ENCODE results near the gene SUGP2. TPM values are rescaled to one million over a fixed set of nuclear protein-coding genes. Genes with fewer than 3 reads are reported as not detected.
A peak's percentile ranks its signal among the peaks of the same experiment; 100 is the strongest.

SUGP2 gene
- polyA plus RNA-seq, 3 donors = 7.6 to 143 (median 8.2) TPM

- Histone ChIP-seq H3K27me3 (ENCODE audit: control insufficient read depth in 2 of 2, insufficient read depth in 2 of 2, low read length in 2 of 2) (no peaks in the 10 kb centered on the region), H3K9ac (ENCODE audit: insufficient read depth, low read length, poor library complexity, severe bottlenecking) (no peak overlapping the region), H3K4me2 (replicated peaks; ENCODE audit: extremely low read depth, low read length, poor library complexity, severe bottlenecking) (no peak overlapping the region), H3K36me3 (replicated peaks in 1 of 2; ENCODE audit: control insufficient read depth in 1 of 2, insufficient read depth in 2 of 2, low read length in 2 of 2) (peaks cover 48 to 59% of the 10 kb centered on the region in 2 donors), H2AFZ (ENCODE audit: insufficient read depth, low read depth, low read length, poor library complexity, severe bottlenecking) (no peak overlapping the region), H3K9me3 (replicated peaks in 1 of 2; ENCODE audit: control insufficient read depth in 1 of 2, insufficient read depth in 1 of 2, low read length in 2 of 2) (no peaks in the 10 kb centered on the region), H4K20me1 (ENCODE audit: insufficient read depth, low read length) (no peaks in the 10 kb centered on the region), H3K4me1 (ENCODE audit: control insufficient read depth in 1 of 2, insufficient read depth in 2 of 2, low read length in 2 of 2) (peaks cover 7 to 13% of the 10 kb centered on the region in 2 donors), H3K4me3 (replicated peaks in 1 of 3; ENCODE audit: low read depth in 2 of 3, low read length in 3 of 3) (no peak overlapping the region), H3K27ac (ENCODE audit: low read depth in 1 of 2, low read length in 2 of 2) (no peak overlapping the region), H3K79me2 (ENCODE audit: insufficient read depth, low read length) (no peaks in the 10 kb centered on the region)
- TF ChIP-seq, protein P1, sequence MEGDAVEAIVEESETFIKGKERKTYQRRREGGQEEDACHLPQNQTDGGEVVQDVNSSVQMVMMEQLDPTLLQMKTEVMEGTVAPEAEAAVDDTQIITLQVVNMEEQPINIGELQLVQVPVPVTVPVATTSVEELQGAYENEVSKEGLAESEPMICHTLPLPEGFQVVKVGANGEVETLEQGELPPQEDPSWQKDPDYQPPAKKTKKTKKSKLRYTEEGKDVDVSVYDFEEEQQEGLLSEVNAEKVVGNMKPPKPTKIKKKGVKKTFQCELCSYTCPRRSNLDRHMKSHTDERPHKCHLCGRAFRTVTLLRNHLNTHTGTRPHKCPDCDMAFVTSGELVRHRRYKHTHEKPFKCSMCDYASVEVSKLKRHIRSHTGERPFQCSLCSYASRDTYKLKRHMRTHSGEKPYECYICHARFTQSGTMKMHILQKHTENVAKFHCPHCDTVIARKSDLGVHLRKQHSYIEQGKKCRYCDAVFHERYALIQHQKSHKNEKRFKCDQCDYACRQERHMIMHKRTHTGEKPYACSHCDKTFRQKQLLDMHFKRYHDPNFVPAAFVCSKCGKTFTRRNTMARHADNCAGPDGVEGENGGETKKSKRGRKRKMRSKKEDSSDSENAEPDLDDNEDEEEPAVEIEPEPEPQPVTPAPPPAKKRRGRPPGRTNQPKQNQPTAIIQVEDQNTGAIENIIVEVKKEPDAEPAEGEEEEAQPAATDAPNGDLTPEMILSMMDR (IDR thresholded peaks at IDR 0.05) = no peak
- H3K27ac Mint-ChIP-seq = peak overlapping the region in 1 of 7 donors; percentile 37
- no peak for DNase-seq
- peaks cover 12% of the 10 kb centered on the region for H3K4me1 Mint-ChIP-seq
- intact Hi-C loops (cut with micrococcal nuclease) = no loop called here
- WGBS (ENCODE audit: insufficient coverage) = 92% methylated on average over 13 of the region's 17 CpGs
- no peak overlapping the region for H3K4me3 Mint-ChIP-seq
- peaks cover 0 to 5% (median 0%) of the 10 kb centered on the region in 7 donors for H3K9me3 Mint-ChIP-seq
- peaks cover 47 to 67% of the 10 kb centered on the region in 2 donors for H3K36me3 Mint-ChIP-seq
- H3K27me3 Mint-ChIP-seq (ENCODE audit: low read depth in 3 of 3) = no peaks in the 10 kb centered on the region
Measured at GRCh38 chr19:19059018-19059836, 25.9 kb upstream of the SUGP2 start.

GRCh38 chr19:19057720-19058119 is 24.4 kb upstream of the SUGP2 start:
- Mint-ChIP-seq H3K27me3 (ENCODE audit: low read depth in 3 of 3) (peaks cover 0 to 2% (median 0%) of the 10 kb centered on the region in 3 donors), H3K4me1 (peaks cover 3% of the 10 kb centered on the region), H3K4me3 (no peak overlapping the region), H3K9me3 (peaks cover 0 to 5% (median 0%) of the 10 kb centered on the region in 7 donors), H3K36me3 (peaks cover 51 to 79% of the 10 kb centered on the region in 2 donors), H3K27ac (peak overlapping the region in 1 of 7 donors; percentile 15)
- H3K27me3 ChIP-seq (ENCODE audit: control insufficient read depth in 2 of 2, insufficient read depth in 2 of 2, low read length in 2 of 2) = no peaks in the 10 kb centered on the region
- no peak overlapping the region for H3K27ac ChIP-seq (ENCODE audit: low read depth in 1 of 2, low read length in 2 of 2)
- no peak overlapping the region for H3K4me2 ChIP-seq (replicated peaks; ENCODE audit: extremely low read depth, low read length, poor library complexity, severe bottlenecking)
- H4K20me1 ChIP-seq (ENCODE audit: insufficient read depth, low read length) = no peaks in the 10 kb centered on the region
- TF ChIP-seq, protein P1 (IDR thresholded peaks at IDR 0.05) = no peak
- no peak overlapping the region for H3K4me3 ChIP-seq (replicated peaks in 1 of 3; ENCODE audit: low read depth in 2 of 3, low read length in 3 of 3)
- H3K4me1 ChIP-seq (ENCODE audit: control insufficient read depth in 1 of 2, insufficient read depth in 2 of 2, low read length in 2 of 2) = peaks cover 0 to 1% of the 10 kb centered on the region in 2 donors
- H3K36me3 ChIP-seq (replicated peaks in 1 of 2; ENCODE audit: control insufficient read depth in 1 of 2, insufficient read depth in 2 of 2, low read length in 2 of 2) = peaks cover 58 to 68% of the 10 kb centered on the region in 2 donors
- no peak overlapping the region for H2AFZ ChIP-seq (ENCODE audit: insufficient read depth, low read depth, low read length, poor library complexity, severe bottlenecking)
- intact Hi-C loops (cut with micrococcal nuclease) = no loop called here
- DNase-seq = no peak
- H3K9me3 ChIP-seq (replicated peaks in 1 of 2; ENCODE audit: control insufficient read depth in 1 of 2, insufficient read depth in 1 of 2, low read length in 2 of 2) = no peaks in the 10 kb centered on the region
- WGBS (ENCODE audit: insufficient coverage) = 92% methylated on average over 6 of the region's 7 CpGs
- H3K9ac ChIP-seq (ENCODE audit: insufficient read depth, low read length, poor library complexity, severe bottlenecking) = no peak overlapping the region
- H3K79me2 ChIP-seq (ENCODE audit: insufficient read depth, low read length) = no peaks in the 10 kb centered on the region
